ENCODE data around the gene KIF16B. TPM values are rescaled to one million over a fixed set of nuclear protein-coding genes. Genes with fewer than 3 reads are reported as not detected.

Gene KIF16B
- total and polyA plus RNA-seq, 2 experiments from 2014 or later: 8.2 to 26.5 TPM

DNA sequence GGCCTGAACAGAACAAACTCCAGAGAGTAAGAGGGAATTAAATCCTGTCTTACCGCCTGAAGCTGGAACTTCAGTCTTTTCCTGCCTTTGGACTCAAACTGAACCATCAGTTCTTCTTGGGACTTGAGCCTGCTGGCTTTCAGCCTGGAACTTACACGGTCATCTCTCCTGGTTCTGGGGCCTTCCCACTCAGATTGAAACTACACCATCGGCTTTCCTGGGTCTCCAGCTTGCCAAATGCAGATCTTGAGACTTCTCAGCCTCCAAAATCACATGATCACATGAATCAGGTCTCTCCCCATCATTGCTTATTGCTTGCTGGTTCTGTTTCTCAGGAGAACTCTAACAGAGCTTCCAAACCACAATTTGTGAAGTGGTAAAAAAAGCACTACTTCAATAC, 276.3 kb downstream of the KIF16B start:
- H3K27ac ChIP-seq: no peak overlapping the region
- TF ChIP-seq, protein P1, sequence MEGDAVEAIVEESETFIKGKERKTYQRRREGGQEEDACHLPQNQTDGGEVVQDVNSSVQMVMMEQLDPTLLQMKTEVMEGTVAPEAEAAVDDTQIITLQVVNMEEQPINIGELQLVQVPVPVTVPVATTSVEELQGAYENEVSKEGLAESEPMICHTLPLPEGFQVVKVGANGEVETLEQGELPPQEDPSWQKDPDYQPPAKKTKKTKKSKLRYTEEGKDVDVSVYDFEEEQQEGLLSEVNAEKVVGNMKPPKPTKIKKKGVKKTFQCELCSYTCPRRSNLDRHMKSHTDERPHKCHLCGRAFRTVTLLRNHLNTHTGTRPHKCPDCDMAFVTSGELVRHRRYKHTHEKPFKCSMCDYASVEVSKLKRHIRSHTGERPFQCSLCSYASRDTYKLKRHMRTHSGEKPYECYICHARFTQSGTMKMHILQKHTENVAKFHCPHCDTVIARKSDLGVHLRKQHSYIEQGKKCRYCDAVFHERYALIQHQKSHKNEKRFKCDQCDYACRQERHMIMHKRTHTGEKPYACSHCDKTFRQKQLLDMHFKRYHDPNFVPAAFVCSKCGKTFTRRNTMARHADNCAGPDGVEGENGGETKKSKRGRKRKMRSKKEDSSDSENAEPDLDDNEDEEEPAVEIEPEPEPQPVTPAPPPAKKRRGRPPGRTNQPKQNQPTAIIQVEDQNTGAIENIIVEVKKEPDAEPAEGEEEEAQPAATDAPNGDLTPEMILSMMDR (IDR thresholded peaks at IDR 0.05; ENCODE audit: low read depth, low read length): no peak
- no peak for DNase-seq (ENCODE audit: low read depth in 1 of 2, low spot score in 1 of 2)
- H3K4me3 ChIP-seq: no peak overlapping the region
- no peaks in the 10 kb centered on the region for H3K27me3 ChIP-seq
- H3K4me1 ChIP-seq (ENCODE audit: low read depth): no peaks in the 10 kb centered on the region
- H3K36me3 ChIP-seq: no peaks in the 10 kb centered on the region
- H3K9me3 ChIP-seq (ENCODE audit: low read depth): no peaks in the 10 kb centered on the region

DNA sequence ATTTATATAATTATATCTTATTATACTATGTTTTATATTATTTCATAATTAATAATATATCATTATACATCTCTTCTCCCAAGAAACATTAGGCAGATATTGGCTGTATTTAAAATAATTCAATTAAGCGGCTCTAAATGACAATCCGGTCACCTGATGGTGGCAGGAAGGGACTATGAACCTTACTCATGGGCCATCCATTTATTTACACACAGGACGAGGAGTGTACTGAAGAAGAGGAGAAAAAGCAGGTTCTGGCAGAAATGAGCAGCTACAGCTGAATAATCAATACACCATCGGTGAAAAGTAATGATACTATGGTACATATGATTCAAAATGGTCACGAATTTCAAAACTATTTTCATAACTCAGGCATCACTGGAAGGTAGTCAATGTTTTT, 277.7 kb downstream of the KIF16B start:
- no peak for DNase-seq (ENCODE audit: low read depth in 1 of 2, low spot score in 1 of 2)
- H3K36me3 ChIP-seq: no peaks in the 10 kb centered on the region
- no peak overlapping the region for H3K27ac ChIP-seq
- H3K4me3 ChIP-seq: no peak overlapping the region
- TF ChIP-seq, protein P1 (IDR thresholded peaks at IDR 0.05; ENCODE audit: low read depth, low read length): no peak
- H3K27me3 ChIP-seq: no peaks in the 10 kb centered on the region
- no peaks in the 10 kb centered on the region for H3K9me3 ChIP-seq (ENCODE audit: low read depth)
- H3K4me1 ChIP-seq (ENCODE audit: low read depth): no peaks in the 10 kb centered on the region

GRCh38 chr20:16293590-16293989, 279.7 kb downstream of the KIF16B start:
- no peak for DNase-seq (ENCODE audit: low read depth in 1 of 2, low spot score in 1 of 2)
- Histone ChIP-seq H3K4me1 (ENCODE audit: low read depth) (no peaks in the 10 kb centered on the region), H3K36me3 (no peaks in the 10 kb centered on the region), H3K27me3 (no peaks in the 10 kb centered on the region), H3K27ac (no peak overlapping the region), H3K9me3 (ENCODE audit: low read depth) (no peaks in the 10 kb centered on the region), H3K4me3 (no peak overlapping the region)
- TF ChIP-seq, protein P1 (IDR thresholded peaks at IDR 0.05; ENCODE audit: low read depth, low read length): no peak

DNA sequence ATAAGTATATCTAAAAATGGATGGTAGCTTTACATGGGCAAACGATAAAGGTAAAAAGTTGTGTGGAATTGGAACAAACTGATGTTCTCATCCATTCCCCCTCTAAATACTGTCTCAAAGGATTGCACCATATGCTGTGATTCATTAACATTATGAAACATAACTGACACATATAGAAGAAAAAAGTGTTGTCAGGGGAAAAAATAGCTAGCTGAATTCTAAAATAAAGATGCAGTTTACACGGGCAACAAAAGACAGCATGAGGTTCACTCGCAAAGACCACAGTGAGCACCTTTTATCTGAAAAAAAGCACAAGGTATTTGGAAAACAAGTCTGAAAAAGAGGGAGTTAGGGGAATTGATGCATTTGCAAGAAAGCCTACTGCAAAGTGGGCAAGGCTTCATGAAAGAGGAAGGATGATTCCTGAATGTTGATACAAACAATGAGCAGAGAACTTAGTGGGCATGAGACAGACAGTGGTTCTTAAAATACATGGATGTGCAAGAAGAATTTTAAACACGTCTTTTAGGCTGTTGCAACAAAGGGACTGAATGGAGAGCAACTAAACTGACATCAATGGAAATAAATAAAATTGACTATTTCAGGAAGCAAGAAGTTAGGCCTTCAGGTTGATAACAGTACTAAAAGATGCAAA, 280.9 kb downstream of the KIF16B start:
- no peaks in the 10 kb centered on the region for H3K9me3 ChIP-seq (ENCODE audit: low read depth)
- H3K27me3 ChIP-seq: no peaks in the 10 kb centered on the region
- H3K27ac ChIP-seq: no peak overlapping the region
- no peaks in the 10 kb centered on the region for H3K4me1 ChIP-seq (ENCODE audit: low read depth)
- no peaks in the 10 kb centered on the region for H3K36me3 ChIP-seq
- TF ChIP-seq, protein P1 (IDR thresholded peaks at IDR 0.05; ENCODE audit: low read depth, low read length): no peak
- DNase-seq (ENCODE audit: low read depth in 1 of 2, low spot score in 1 of 2): peak in 1 of 2 donors; percentile 7
- no peak overlapping the region for H3K4me3 ChIP-seq

GRCh38 chr20:16290358-16290757, 282.9 kb downstream of the KIF16B start:
- DNase-seq (ENCODE audit: low read depth in 1 of 2, low spot score in 1 of 2): no peak
- H3K9me3 ChIP-seq (ENCODE audit: low read depth): no peaks in the 10 kb centered on the region
- no peaks in the 10 kb centered on the region for H3K4me1 ChIP-seq (ENCODE audit: low read depth)
- no peaks in the 10 kb centered on the region for H3K27me3 ChIP-seq
- H3K36me3 ChIP-seq: no peaks in the 10 kb centered on the region
- TF ChIP-seq, protein P1 (IDR thresholded peaks at IDR 0.05; ENCODE audit: low read depth, low read length): no peak
- H3K27ac ChIP-seq: no peak overlapping the region
- no peak overlapping the region for H3K4me3 ChIP-seq
